Type B pancreatic cell (in vitro differentiated cells): ENCODE measurements around the gene BCAS3. TPM values are rescaled to one million over a fixed set of nuclear protein-coding genes. Genes with fewer than 3 reads are reported as not detected.

Experiments
- DNase-seq: peaks from one replicate; pipeline ENCODE4 v3.0.0; 2021; ENCODE audit warnings: mixed read lengths; ENCODE audit not compliant: unreplicated experiment; ENCODE audit errors: extremely low spot score
- H3K27ac Mint-ChIP-seq: 2 replicates; pipeline ENCODE4 v1.8.0; 2021; ENCODE audit warnings: mild to moderate bottlenecking, mixed read lengths
- H3K27me3 Mint-ChIP-seq: 2 replicates; pipeline ENCODE4 v1.8.0; 2021; ENCODE audit warnings: mixed read lengths
- H3K36me3 Mint-ChIP-seq: 2 replicates; pipeline ENCODE4 v1.8.0; 2021; ENCODE audit warnings: mixed read lengths
- H3K4me1 Mint-ChIP-seq: one replicate; pipeline ENCODE4 v1.8.0; 2021; ENCODE audit warnings: mixed read lengths; ENCODE audit not compliant: unreplicated experiment
- H3K4me3 Mint-ChIP-seq: 2 replicates; pipeline ENCODE4 v1.8.0; 2021; ENCODE audit warnings: mild to moderate bottlenecking, mixed read lengths
- H3K9me3 Mint-ChIP-seq: 2 replicates; pipeline ENCODE4 v1.8.0; 2021; ENCODE audit warnings: mixed read lengths
- total RNA-seq: library from RNA; stranded (reverse); gene quantifications from 2 replicates; pipeline ENCODE4 v1.2.1, GENCODE V29; 2021; ENCODE audit warnings: low replicate concordance
- TF ChIP-seq, protein P1 (sequence below): fragments of 200-600 bp; sonication (generic); conservative IDR thresholded peaks from 2 replicates; pipeline ENCODE4 v1.5.0; 2021; ENCODE audit warnings: antibody characterized with exemption, mild to moderate bottlenecking

Gene BCAS3
- total RNA-seq, 1 donor from 2014 or later = 23.0 TPM

DNA sequence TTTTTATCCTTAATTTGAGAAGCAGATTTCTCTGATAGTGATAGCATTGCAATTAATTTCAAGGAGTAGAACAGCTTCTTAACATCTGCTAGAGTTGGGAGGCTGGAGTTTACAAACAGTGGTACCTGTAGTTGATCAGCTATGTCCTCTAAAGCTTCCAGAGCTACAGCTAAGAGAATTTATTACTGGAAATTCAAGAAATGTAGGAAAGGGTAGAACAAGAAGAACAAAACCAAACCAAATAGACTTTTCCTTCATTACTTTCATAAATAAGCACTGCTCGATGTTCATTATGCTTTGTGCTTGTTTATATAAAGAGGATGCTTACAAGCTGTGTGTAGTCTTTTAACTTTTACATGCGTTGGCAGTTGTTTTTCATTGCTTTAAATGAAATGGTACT lies 388.4 kb downstream of the BCAS3 start:
- Mint-ChIP-seq H3K4me3 (no peak overlapping the region), H3K36me3 (peaks cover 3% of the 10 kb centered on the region), H3K27me3 (no peaks in the 10 kb centered on the region), H3K4me1 (peaks cover 14% of the 10 kb centered on the region), H3K9me3 (peaks cover 5% of the 10 kb centered on the region), H3K27ac (peak overlapping the region; percentile 47)
- DNase-seq = no peak
- TF ChIP-seq, protein P1, sequence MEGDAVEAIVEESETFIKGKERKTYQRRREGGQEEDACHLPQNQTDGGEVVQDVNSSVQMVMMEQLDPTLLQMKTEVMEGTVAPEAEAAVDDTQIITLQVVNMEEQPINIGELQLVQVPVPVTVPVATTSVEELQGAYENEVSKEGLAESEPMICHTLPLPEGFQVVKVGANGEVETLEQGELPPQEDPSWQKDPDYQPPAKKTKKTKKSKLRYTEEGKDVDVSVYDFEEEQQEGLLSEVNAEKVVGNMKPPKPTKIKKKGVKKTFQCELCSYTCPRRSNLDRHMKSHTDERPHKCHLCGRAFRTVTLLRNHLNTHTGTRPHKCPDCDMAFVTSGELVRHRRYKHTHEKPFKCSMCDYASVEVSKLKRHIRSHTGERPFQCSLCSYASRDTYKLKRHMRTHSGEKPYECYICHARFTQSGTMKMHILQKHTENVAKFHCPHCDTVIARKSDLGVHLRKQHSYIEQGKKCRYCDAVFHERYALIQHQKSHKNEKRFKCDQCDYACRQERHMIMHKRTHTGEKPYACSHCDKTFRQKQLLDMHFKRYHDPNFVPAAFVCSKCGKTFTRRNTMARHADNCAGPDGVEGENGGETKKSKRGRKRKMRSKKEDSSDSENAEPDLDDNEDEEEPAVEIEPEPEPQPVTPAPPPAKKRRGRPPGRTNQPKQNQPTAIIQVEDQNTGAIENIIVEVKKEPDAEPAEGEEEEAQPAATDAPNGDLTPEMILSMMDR = no peak

DNA sequence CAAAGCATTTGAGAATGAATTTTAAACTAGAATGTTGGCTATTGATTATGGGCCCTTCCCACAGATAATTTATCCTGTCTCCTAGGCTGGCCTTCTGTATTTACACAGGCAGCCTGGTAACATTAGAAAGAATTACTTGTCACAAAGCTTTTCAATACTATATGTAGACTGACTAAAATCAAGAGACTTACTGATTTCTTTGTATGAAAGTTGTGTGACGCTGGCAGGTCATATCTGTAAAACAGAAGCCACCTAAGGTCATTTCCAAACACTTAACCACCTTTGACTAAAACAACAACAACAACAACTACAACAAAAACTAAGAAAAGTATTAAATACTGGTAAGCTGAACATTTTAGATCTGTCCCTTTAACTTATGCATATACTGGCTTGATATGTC lies 393.0 kb downstream of the BCAS3 start:
- H3K4me3 Mint-ChIP-seq = no peak overlapping the region
- DNase-seq = no peak
- peaks cover 5% of the 10 kb centered on the region for H3K9me3 Mint-ChIP-seq
- H3K36me3 Mint-ChIP-seq = no peaks in the 10 kb centered on the region
- TF ChIP-seq, protein P1 = no peak
- H3K27ac Mint-ChIP-seq = no peak overlapping the region
- no peaks in the 10 kb centered on the region for H3K27me3 Mint-ChIP-seq
- peaks cover 6% of the 10 kb centered on the region for H3K4me1 Mint-ChIP-seq

DNA sequence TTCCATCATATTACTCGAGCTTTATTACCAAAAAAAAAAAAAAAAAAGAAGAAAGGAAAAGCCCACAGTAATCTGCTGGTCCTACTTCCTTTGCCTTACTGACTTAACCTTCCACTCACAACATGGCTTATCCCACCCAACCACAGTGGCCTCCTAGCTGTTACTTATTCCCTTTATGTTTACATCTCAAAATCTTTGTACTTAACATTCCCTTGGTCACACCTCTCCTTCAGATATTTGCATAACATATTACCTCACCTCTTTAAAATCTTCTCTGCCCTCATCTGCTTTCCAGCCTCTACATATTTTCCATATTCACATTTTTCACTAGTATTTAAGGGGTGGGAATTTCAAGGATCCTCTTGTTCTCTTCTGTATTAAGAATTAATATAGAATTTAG lies 395.0 kb downstream of the BCAS3 start:
- Mint-ChIP-seq H3K36me3 (peaks cover 4% of the 10 kb centered on the region), H3K9me3 (peaks cover 5% of the 10 kb centered on the region), H3K4me3 (no peak overlapping the region), H3K27ac (no peak overlapping the region), H3K4me1 (peaks cover 8% of the 10 kb centered on the region), H3K27me3 (no peaks in the 10 kb centered on the region)
- TF ChIP-seq, protein P1 = no peak
- DNase-seq = no peak

DNA sequence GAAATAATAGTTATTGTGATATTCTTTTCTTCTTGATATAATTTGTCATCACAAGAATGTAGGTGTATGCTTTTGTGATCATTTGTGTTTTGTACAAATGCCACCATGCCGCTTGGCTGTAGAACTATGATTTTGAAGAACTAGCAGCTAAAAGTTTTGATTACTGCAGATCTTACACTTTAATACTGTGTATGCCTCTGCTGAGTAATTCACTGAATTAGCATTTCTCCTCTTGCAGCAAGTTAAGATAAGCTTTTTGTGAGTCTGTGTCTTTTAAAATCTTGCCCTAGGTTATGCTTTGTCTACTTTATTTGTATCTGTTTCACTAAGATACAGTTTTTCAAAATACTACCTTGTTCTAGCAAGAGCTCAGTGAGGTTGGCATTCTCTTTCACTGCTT lies 395.5 kb downstream of the BCAS3 start:
- Mint-ChIP-seq H3K4me1 (peaks cover 8% of the 10 kb centered on the region), H3K27me3 (no peaks in the 10 kb centered on the region), H3K9me3 (peaks cover 5% of the 10 kb centered on the region), H3K36me3 (peaks cover 4% of the 10 kb centered on the region), H3K4me3 (no peak overlapping the region), H3K27ac (no peak overlapping the region)
- DNase-seq = no peak
- TF ChIP-seq, protein P1 = no peak

DNA sequence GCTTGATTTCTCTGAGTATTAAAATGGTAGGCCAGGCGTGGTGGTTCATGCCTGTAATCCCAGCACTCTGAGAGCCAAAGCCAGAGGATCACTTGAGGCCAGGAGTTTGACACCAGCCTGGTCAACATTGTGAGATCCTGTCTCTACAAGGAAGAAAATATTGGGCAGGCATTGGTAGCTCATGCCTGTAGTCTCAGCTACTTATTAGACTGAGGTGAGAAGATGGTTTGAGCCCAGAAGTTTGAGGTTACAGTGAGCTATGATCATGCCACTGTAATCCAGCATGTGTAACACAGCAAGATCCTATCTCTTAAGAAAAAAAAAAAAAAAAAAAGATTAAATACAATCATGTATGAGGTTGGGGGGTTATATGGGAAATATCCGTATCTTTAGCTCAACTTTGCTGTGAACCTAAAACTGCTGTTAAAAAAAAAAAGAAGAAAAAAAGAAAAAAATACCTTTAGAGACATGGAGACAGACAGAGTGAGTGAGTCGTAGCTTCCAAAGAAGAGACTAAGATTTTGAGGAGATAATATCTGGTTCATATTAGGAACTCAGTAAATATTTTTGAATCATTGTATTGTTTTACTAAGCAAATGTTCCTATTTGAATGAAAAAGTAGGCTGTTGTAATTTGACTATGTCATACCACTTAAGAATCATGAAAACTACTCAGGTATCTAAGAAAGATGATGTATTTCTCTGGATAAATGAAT lies 396.3 kb downstream of the BCAS3 start:
- Mint-ChIP-seq H3K9me3 (peaks cover 3% of the 10 kb centered on the region), H3K27me3 (no peaks in the 10 kb centered on the region), H3K36me3 (peaks cover 4% of the 10 kb centered on the region), H3K27ac (no peak overlapping the region), H3K4me3 (no peak overlapping the region), H3K4me1 (peaks cover 8% of the 10 kb centered on the region)
- no peak for DNase-seq
- TF ChIP-seq, protein P1 = no peak
